GM23248 (cell line): ENCODE data around the gene FAM111B. TPM values are rescaled to one million over a fixed set of nuclear protein-coding genes. Genes with fewer than 3 reads are reported as not detected.
"Not testable (repeated sequence)": the region's sequence is repeated elsewhere in the genome, so short reads cannot be mapped to it uniquely, and the experiment has no call there.

Source experiments
- DNase-seq: peaks from one replicate; pipeline ENCODE4 v3.0.0-alpha.2; 2015
- H2AFZ ChIP-seq: fragments of 200-600 bp; sonication (generic); 2 replicates; pipeline ENCODE4 v1.6.1; 2016; ENCODE audit warnings: antibody characterized with exemption
- H3F3A ChIP-seq: fragments of 200-600 bp; sonication (generic); 2 replicates; pipeline ENCODE4 v1.6.1; 2016; ENCODE audit warnings: mild to moderate bottlenecking, antibody characterized with exemption, mixed run types; ENCODE audit not compliant: insufficient read depth
- H3K27ac ChIP-seq: fragments of 200-600 bp; sonication (generic); 2 replicates; pipeline ENCODE4 v1.5.1; 2016; ENCODE audit warnings: mild to moderate bottlenecking
- H3K27me3 ChIP-seq: fragments of 200-600 bp; sonication (generic); replicated peaks from 2 replicates; pipeline ENCODE4 v1.6.1; 2016; ENCODE audit warnings: mild to moderate bottlenecking; ENCODE audit not compliant: insufficient read depth
- H3K36me3 ChIP-seq: fragments of 200-600 bp; sonication (generic); 2 replicates; pipeline ENCODE4 v1.6.1; 2016; ENCODE audit warnings: low read depth, mild to moderate bottlenecking
- H3K4me1 ChIP-seq: fragments of 200-600 bp; sonication (generic); 2 replicates; pipeline ENCODE4 v1.6.1; 2016; ENCODE audit warnings: mild to moderate bottlenecking; ENCODE audit not compliant: insufficient read depth
- H3K4me2 ChIP-seq: fragments of 200-600 bp; sonication (generic); one replicate; pipeline ENCODE4 v1.6.1; 2016; ENCODE audit warnings: mild to moderate bottlenecking; ENCODE audit not compliant: unreplicated experiment
- H3K4me3 ChIP-seq: fragments of 200-600 bp; sonication (generic); 2 replicates; pipeline ENCODE4 v1.5.1; 2016; ENCODE audit warnings: mild to moderate bottlenecking
- H3K79me2 ChIP-seq: fragments of 200-600 bp; sonication (generic); 2 replicates; pipeline ENCODE4 v1.6.1; 2016; ENCODE audit warnings: mild to moderate bottlenecking; ENCODE audit not compliant: insufficient read depth
- H3K9ac ChIP-seq: fragments of 200-600 bp; sonication (generic); 2 replicates; pipeline ENCODE4 v1.6.1; 2016; ENCODE audit warnings: mild to moderate bottlenecking
- H3K9me2 ChIP-seq: fragments of 200-600 bp; sonication (generic); 2 replicates; pipeline ENCODE4 v1.6.1; 2016; ENCODE audit warnings: mixed run types, mild to moderate bottlenecking, moderate library complexity; ENCODE audit not compliant: insufficient read depth
- H3K9me3 ChIP-seq: fragments of 200-600 bp; sonication (generic); one replicate; pipeline ENCODE4 v1.6.1; 2017; ENCODE audit warnings: low read depth
- H4K20me1 ChIP-seq: fragments of 200-600 bp; sonication (generic); 2 replicates; pipeline ENCODE4 v1.6.0; 2016; ENCODE audit not compliant: insufficient read depth
- EZH2 ChIP-seq: fragments of 200-600 bp; sonication (generic); IDR thresholded peaks from 2 replicates; pipeline ENCODE4 v1.6.1; 2018; ENCODE audit warnings: antibody characterized with exemption, mild to moderate bottlenecking; ENCODE audit not compliant: insufficient read depth, poor library complexity, severe bottlenecking
- EZH2phosphoT487 ChIP-seq: fragments of 200-600 bp; sonication (generic); IDR thresholded peaks from 2 replicates; pipeline ENCODE4 v1.6.1; 2018; ENCODE audit warnings: antibody characterized with exemption, moderate library complexity, mild to moderate bottlenecking, low read depth; ENCODE audit not compliant: insufficient read depth
- WGBS, 2 experiments: methylation state at CpG; one replicate each; pipeline ENCODE4 v1.1.6; 2015 to 2017; ENCODE audit warnings: low lambda C conversion rate in 2 of 2, low coverage in 1 of 2; ENCODE audit errors: missing lambda C conversion rate in 2 of 2; 5-methylcytosine and 5-hydroxymethylcytosine counted together
- in situ Hi-C: fragments of 300-500 bp; cut with MboI; formaldehyde crosslinking; loops from 2 replicates; pipeline ENCODE4 v1.15.0; 2020
- polyA plus RNA-seq: library from polyadenylated mRNA; unstranded; fragments of >200 nt; fragmentation: Nextera tagmentation; extraction: Ambion mirVana; gene quantifications from 2 replicates; pipeline ENCODE4 v1.2.1, GENCODE V29; 2016
- total RNA-seq: library from RNA; depleted of rRNA; stranded (reverse); fragments of >200 nt; shearing (Covaris generic); gene quantifications from 2 replicates; pipeline ENCODE4 v1.2.3, GENCODE V29; 2014

The FAM111B gene
- total and polyA plus RNA-seq, 2 experiments from 2014 or later, result 4.5 to 7.3 TPM

GRCh38 chr11:59078435-59078834 lies 28.6 kb upstream of the FAM111B start:
- no peak overlapping the region for H2AFZ ChIP-seq
- H3K27ac ChIP-seq, result no peak overlapping the region
- H3K36me3 ChIP-seq, result no peaks in the 10 kb centered on the region
- H3K79me2 ChIP-seq, result no peaks in the 10 kb centered on the region
- DNase-seq, result no peak
- no peak overlapping the region for H3K4me3 ChIP-seq
- no peak for TF ChIP-seq EZH2
- no peak for TF ChIP-seq EZH2phosphoT487
- in situ Hi-C loops, result no loop called here
- H3K9me2 ChIP-seq, result no peaks in the 10 kb centered on the region
- WGBS, 2 experiments, result 44 to 47% methylated on average over 2 of the region's 2 CpGs
- no peaks in the 10 kb centered on the region for H3K9me3 ChIP-seq
- H4K20me1 ChIP-seq, result no peaks in the 10 kb centered on the region
- H3F3A ChIP-seq, result no peaks in the 10 kb centered on the region
- H3K9ac ChIP-seq, result no peak overlapping the region
- H3K4me1 ChIP-seq, result no peaks in the 10 kb centered on the region
- H3K27me3 ChIP-seq, result peaks cover 10% of the 10 kb centered on the region
- no peak overlapping the region for H3K4me2 ChIP-seq

GRCh38 chr11:59079086-59079485 lies 28.0 kb upstream of the FAM111B start:
- in situ Hi-C loops, result no loop called here
- Histone ChIP-seq H3K27ac (no peak overlapping the region), H3K4me3 (no peak overlapping the region), H3K9ac (no peak overlapping the region), H3K79me2 (no peaks in the 10 kb centered on the region), H3K4me2 (no peak overlapping the region), H3K27me3 (peaks cover 3% of the 10 kb centered on the region), H2AFZ (no peak overlapping the region), H3K9me3 (no peaks in the 10 kb centered on the region), H3K9me2 (no peaks in the 10 kb centered on the region), H3F3A (no peaks in the 10 kb centered on the region), H3K4me1 (no peaks in the 10 kb centered on the region), H4K20me1 (no peaks in the 10 kb centered on the region), H3K36me3 (no peaks in the 10 kb centered on the region)
- 33 to 39% methylated on average over 1 of the region's 1 CpG for WGBS, 2 experiments
- DNase-seq, result no peak
- TF ChIP-seq EZH2 (no peak), EZH2phosphoT487 (no peak)

GRCh38 chr11:59080421-59080820 lies 26.6 kb upstream of the FAM111B start:
- H3K4me2 ChIP-seq, H3K27me3 ChIP-seq, H3K9me2 ChIP-seq, H3K9ac ChIP-seq, H3K27ac ChIP-seq, H3K4me1 ChIP-seq, H4K20me1 ChIP-seq, H3F3A ChIP-seq, DNase-seq, H2AFZ ChIP-seq, H3K79me2 ChIP-seq, H3K36me3 ChIP-seq, H3K9me3 ChIP-seq, in situ Hi-C loops, H3K4me3 ChIP-seq: not testable (repeated sequence)
- 44 to 56% methylated on average over 2 of the region's 2 CpGs for WGBS, 2 experiments

GRCh38 chr11:59081430-59082020 lies 25.5 kb upstream of the FAM111B start:
- peaks cover 15% of the 10 kb centered on the region for H3K27me3 ChIP-seq
- H3K4me3 ChIP-seq, H3K4me2 ChIP-seq, H3K9me3 ChIP-seq, H3K4me1 ChIP-seq, H3K36me3 ChIP-seq, DNase-seq, H3K9ac ChIP-seq, H3K27ac ChIP-seq, H4K20me1 ChIP-seq, H3K79me2 ChIP-seq, H3K9me2 ChIP-seq, H3F3A ChIP-seq, in situ Hi-C loops, H2AFZ ChIP-seq: not testable (repeated sequence)
- WGBS, 2 experiments, result 39 to 47% methylated on average over 4 of the region's 4 CpGs

GRCh38 chr11:59086007-59086406 lies 21.0 kb upstream of the FAM111B start, which contains the start of gene GLYATL1B:
TSS of gene GLYATL1B (plus strand) at chr11:59086307. CDS start at chr11:59086307, 0 bp downstream.
- in situ Hi-C loops, H3K4me3 ChIP-seq, H3K9me3 ChIP-seq, H3K9me2 ChIP-seq, H3K79me2 ChIP-seq, H4K20me1 ChIP-seq, H3K4me1 ChIP-seq, DNase-seq, H3K9ac ChIP-seq, H3F3A ChIP-seq, H3K36me3 ChIP-seq, H3K4me2 ChIP-seq, H3K27ac ChIP-seq, H2AFZ ChIP-seq: not testable (repeated sequence)
- WGBS, 2 experiments, result 39 to 40% methylated on average over 5 of the region's 5 CpGs
- peaks cover 27% of the 10 kb centered on the region for H3K27me3 ChIP-seq
